NCI-H226 (cell line): ENCODE measurements around the gene DCK.
"Not testable (repeated sequence)": the region's sequence is repeated elsewhere in the genome, so short reads cannot be mapped to it uniquely, and the experiment has no call there.

Experiments used
- DNase-seq: peaks from one replicate; pipeline ENCODE4 v3.0.0-alpha.2; 2015

Gene DCK

DNA sequence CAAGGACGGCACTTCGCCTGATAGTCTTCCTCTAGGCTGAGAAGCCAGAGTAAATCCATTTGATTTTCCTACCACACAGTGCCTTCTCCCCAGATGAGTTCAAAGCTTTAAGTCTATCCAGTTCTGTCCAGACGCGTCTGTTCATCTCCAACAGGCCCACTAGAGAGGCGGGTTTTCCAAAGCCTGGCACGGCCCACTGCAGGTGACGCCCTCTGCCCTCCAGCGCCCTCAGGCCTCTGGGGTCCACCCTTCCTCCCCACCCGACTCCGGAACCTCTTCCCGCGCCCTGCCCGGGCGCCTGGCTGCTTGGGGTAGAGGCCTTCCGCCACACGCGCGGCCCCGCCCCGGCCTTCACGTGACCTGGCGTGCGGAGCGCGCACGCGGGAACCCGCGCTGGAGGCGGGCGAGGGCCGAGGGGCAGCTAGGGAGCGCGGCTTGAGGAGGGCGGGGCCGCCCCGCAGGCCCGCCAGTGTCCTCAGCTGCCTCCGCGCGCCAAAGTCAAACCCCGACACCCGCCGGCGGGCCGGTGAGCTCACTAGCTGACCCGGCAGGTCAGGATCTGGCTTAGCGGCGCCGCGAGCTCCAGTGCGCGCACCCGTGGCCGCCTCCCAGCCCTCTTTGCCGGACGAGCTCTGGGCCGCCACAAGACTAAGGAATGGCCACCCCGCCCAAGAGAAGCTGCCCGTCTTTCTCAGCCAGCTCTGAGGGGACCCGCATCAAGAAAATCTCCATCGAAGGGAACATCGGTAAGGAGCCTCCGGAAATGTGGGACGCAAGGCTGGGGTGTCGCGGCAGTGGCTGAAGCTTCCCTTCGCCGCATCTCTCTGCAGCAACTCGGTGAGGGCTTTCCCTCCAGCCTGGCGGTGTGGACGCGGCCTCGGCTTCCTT is at the start of gene DCK:
Gene DCK, plus strand, starts transcription at position 469 of the 888 bp plus-strand sequence. Its CDS starts 187 bp downstream, at position 656.
- peak; percentile 91 for DNase-seq

DNA sequence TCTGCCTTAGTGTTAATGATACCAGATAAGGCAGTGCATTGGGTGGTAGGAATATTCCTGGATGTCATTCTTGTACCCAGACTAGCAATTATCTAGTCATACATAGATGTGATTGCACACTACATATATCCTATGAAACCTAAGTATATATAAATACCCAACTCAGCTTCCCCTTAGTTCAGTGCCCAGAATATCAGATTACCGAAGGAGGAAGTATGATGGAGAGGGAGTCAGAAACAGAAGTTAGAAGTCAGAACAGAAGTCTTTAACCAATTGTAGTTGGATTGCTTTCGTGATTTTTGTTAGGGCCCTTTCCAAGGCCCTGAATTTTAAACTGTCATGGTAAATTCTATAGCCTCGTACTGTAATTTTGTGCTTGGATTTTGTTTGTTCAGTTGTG is 48.4 kb upstream of the DCK start:
- no peak for DNase-seq

DNA sequence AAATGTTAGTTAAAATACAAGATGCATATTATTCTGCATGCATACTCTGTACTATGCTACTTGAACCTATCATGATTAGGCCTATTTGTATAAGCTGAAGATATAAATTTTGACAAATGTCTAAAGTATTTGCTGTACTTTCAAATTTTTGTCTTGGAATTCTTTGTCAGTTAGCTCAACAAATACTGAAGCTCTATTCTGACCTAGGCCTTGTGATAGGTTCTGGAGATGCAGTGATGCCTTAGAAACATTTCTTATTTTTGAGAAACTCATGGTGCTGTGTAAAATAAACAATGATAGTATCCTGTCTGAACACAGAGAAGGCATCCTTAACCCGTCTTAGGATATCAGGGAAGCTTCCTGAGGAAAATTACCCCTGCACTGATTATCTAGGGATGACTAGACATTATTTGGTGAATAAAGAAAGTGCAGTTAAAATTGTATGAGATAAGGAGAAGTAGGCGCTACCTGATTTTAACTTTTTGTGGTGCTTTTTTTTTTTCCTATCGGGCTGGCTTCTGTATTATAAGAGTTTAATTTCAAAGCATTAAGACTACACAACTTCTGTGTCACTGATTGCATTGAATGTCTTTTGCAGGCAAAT is 47.9 kb upstream of the DCK start:
- peak; percentile 57 for DNase-seq

DNA sequence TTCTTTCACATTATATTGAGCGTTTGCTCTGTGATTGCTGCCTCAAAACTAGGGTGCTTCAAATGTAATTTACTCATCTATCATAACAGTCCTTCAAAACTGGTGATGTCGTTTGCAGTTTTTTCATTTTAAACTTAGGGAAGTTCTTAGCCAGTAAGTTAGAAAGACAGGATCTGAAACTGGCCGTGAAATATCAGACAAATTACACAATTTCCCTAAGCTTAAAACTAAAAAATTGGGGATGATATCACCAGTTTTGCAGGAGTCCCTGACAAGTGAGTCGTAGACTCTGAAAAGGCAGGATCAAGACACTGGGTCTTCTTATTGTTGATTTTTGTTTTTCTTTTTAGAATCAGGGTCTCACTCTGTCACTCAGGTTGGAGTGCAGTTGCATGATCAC is 46.5 kb upstream of the DCK start:
- peak; percentile 5 for DNase-seq

DNA sequence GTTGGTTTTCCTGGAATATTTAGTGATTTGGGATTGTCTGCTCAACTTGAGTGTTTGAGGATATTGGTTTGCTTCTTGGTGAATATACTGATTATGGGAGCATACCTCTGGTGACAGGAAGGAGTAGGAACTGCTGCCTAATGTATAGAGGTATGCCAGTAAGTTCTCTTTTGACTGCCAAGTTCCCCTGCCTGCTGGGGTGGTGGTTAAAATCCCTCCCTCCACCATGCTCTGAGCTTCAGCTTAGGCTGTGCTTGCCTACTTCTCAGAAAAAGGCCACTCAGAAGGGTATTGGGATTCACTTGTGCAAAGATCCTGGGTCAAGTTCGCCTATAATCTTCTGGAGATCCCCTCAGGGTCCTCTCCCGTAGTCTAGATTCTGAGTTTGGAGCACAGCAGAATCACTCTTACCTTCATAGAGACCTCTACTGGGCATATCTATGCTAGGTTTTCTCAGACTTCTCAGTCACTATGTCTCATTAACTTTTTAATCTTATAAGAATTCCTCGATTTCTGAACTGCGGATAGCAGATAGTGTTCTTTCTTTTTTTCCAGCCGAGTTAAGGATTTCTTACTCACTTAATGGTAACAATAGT is 44.7 kb upstream of the DCK start:
- no peak for DNase-seq

DNA sequence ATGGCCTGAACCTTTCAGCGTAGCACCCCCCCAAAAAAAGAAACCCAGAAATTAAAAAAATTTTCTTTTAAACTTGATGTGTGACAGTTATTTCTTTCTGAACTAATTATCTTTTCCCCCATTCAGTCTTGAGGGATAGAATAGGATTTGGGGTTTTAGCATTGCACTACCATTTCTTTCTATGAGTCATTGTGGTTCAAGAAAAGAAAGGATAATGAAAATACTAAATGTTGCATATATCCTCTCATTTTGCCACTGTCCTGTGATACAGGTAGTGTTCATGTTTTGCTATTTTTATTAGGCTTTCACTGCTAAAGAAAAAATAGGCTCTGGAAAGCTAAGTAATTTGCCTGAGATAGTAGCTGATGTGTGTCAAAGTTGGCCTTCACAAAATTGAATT is 39.4 kb upstream of the DCK start:
- DNase-seq = no peak

DNA sequence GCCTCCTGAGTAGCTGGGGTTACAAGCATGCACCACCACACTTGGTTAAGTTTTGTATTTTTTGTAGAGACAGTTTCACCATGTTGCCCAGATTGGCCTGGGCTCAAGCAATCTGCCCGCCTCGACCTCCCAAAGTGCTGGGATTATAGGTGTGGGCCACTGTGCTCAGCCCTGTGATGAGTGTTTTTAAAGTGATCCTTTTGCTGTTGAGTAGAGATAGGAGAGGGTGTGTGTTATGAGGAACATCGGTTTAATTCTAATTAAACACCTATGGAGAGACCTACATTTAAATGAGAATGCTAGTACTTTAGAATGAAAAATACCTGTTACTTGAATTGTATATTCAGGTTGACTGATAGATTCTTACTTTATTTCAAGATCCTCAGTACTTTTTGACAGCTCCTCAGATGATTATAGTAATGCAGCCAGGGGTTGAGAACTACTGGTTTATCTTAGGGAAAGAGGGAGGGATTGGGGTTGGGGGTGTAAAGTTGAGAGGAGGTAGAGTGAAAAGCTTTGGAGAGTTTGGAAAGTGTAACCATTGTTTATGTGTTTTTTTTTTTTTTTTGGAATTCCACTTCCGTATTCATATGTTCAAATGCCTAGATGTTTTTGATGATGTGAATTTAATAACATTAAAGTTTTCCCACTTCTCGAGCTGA is 36.8 kb upstream of the DCK start:
- DNase-seq = no peak

DNA sequence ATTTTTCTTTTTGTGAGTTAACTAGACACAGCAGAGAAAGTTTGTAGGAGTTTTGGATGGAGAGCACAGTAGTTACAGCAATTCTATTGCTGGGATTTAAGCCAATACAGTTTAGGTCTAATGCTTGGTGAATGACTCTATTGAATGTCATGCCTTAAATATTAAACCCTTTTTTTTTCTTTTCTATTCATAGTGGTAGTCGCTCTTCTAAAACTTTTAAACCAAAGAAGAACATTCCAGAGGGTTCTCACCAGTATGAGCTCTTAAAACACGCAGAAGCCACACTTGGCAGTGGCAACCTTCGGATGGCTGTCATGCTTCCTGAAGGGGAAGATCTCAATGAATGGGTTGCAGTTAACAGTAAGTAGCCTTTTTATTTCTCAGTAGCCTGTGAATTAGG is 34.8 kb upstream of the DCK start:
- peak; percentile 9 for DNase-seq

DNA sequence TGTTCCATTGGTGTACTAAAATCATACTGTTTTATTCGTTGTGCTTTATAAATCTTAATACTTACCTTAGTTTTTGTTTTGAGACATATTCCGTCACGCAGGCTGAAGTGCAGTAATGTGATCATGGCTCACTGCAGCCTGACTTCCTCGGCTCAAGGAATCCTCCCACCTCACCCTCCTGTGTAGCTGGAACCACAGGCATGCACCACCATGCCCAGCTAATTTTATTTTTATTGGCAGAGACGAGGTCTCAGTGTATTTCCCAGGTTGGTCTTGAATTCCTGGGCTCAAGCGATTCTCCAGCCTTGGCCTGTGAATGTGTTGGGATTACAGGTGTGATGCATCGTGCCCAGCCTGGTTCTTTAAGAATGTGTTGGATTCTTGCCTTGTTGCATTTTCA is 24.4 kb upstream of the DCK start:
- peak; percentile 72 for DNase-seq

DNA sequence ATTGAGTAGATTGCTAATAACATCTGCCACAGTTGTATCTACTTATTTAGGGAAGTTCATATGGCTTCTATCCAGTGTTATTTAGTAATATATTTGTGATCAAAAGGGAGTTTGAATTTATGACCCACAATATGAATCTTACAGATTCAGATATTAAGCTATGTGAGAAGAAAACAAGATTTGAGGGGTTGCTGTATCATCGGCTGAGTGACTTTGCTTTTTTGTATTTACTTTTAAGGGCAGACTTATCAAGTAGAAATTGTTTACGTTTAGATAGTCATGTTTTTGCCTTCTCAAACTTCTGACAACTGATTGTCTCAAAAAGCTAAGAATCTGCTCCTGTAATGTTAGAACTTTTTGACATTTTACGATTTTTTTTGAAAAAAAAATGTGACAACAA is 17.2 kb upstream of the DCK start:
- DNase-seq = no peak

DNA sequence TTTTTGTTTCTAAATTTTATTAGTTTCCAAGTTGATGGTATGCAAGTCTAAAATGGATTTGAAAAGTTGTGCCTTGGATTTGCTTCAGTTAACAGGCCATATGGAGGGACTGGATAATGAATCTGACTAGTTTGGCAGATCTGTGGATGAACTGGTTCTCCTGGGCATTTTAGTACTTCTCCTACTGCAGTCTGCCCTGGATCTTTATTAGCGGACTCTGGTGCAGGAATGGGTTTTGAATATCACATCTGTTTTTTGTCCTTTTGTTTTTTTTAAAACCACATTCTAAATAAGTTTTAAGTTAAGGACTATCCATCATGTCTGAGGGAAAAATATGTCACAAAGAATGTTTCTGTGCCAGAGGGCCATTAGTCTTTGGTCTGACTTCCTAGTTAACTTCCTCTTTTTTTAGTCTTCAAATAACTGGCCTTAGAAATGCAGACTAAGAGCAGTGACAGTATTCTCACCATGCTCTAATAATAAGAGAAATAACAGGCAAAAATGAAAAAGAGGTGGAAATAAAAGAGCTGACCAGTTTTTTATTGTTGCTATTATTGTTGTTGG is 13.9 kb upstream of the DCK start:
- no peak for DNase-seq

DNA sequence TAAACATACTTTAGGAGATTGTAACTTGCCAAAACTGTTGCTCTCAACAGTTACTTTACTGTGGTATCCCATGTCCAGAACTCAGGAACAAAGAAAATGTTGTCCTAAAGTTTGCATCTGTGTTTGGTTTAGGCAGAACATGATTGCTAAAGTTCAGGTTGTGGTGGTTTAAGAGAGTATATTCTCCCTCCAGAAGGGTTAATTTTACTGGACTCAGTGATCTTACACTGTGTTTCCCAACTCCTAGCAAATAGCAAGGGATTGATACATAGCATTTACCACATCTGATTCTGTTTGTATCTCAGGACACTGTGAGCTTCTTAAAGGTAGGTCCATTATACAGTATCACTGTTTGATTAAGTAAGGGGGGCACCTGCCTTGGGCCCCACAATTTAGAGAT is 13.3 kb upstream of the DCK start:
- no peak for DNase-seq

DNA sequence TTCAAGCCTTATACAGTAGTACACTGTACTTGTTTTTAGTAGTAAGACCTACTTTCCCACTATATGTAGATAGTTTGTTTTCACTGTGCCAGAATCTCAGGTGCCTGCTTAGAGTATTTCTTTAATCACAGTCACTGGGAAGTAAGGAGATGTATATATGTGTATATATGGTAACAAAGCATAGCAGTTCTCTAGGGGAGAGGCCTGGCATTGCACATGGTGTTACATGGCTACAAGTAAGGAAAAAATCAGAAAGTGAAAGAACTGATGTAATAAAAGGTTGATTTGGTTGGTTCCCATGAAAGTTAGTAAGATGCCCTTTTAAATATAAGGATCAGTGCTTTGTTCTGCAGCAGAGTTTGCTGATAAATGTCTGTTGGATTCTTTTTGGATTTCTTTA is 9.3 kb upstream of the DCK start:
- DNase-seq = no peak

DNA sequence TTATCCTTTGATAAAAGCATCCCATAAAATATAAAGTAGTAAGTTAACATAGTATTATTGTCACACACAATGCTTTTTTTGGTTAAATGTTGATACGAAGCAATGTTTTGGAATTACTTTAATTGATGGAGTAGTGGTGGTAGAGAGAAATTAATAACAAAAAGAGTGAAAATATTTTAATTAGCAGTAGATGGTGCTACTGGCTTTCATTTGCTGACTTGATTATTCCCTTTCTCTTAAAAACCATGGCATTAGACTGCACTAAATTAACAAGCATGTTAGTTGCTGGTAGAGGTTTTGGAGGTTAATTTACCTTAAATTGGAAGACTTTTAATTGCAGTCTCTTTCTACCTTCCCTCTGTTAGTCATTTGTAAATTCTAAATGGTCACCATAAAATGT is 8.9 kb upstream of the DCK start:
- DNase-seq = no peak

DNA sequence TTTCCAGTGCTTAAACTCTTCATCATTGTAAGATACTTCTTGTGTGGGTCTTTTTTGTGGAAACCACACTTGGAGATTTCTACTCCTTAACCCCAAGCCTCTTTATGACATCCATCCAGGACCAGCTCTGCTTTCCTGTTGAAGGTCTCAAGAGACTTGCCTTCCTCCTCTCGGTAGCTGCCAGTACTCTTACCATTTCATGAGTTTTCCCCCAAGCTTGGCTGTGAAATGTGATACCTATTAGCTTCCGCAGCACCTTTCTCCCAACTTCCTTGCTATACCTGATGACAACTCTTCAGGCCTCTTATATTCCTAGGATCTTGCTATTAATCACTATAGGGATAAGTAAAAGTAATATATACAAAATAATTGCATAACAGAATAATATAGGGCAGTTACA is 1.9 kb upstream of the DCK start:
- no peak for DNase-seq

DNA sequence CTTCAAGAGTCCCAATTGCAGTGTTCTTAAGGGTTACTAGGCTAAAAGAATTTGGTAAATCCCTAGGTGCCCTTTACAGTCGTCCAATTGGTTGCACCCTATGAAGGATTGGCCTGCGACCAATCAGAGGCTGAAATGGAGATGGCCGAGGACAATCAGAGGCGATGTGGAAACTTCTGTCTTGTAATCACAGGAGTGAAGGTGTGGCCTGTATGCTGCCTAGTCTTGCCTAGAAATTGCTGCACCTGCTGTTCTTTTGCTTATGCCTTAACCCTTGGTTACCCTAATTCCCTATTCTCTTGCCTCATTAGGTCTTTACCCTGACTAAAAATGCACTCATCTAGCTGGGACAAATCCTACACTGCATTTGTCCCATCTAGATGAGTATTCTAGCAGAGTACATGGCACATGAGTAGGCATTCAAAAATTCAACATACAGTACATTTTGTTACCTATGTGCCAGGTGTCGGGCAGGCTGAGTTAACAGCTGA is 1.0 kb upstream of the DCK start:
- no peak for DNase-seq

DNA sequence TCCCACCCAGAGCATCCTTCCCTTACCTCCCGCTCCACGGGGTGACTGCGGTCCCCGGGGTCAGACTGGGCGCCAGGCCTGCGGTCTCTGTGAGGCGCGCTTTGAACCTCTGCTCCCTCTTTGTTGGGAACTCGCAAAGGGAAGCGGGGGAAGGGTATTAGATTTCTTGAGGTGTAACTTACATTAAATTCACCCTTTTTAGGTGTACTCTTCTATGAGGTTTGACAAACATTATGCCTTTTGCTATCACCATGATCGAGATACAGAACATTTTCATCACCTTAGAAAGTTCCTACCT is 569 bp downstream of the DCK start:
- DNase-seq = no peak

DNA sequence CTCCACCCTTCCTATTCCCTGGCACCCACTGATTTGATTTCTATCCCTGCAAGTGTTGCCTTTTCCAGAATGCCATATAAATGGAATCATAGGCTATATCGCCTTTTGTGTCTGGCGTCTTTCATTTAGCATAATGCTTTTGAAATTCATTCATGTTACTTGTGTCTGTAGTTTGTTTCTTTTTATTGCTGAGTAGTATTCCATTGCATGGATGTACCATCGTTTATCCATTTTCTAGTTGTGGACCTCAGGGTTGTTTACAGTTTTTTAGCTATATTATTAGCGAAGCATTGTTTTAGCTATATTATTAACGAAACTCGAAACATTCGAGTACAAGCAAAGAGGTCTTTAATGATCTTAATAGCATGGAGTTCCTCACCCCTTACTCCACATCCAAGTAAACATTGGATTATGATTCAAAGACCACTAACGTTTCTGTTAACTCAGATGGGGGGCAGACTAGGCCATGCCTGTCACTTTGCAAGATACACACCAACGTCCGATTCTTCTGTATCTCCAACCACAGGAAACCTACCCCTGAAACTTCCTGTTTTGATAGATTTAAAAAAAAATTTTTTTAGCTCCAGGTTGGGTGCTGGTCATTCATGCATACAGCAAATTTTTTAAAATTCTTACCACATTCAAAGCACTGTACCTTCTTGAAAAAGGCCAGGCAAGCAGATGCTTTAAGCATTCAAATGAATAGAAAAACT is 1.1 kb downstream of the DCK start:
- DNase-seq = no peak

DNA sequence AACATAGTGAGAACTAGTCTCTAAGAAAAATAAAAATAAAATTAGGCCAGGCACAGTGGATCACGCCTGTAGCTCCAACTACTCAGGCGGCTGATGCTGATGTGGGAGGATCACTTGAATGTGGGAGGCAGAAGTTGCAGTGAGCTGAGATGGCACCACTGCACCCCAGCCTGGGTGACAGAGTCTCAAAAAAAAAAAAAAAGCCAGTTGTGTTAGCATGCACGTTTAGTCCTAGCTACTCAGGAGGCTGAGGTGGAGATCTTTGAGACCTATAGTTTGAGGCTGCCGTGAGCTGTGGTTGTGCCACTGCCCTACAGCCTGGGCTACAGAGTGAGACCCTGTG is 2.5 kb downstream of the DCK start:
- DNase-seq = no peak

DNA sequence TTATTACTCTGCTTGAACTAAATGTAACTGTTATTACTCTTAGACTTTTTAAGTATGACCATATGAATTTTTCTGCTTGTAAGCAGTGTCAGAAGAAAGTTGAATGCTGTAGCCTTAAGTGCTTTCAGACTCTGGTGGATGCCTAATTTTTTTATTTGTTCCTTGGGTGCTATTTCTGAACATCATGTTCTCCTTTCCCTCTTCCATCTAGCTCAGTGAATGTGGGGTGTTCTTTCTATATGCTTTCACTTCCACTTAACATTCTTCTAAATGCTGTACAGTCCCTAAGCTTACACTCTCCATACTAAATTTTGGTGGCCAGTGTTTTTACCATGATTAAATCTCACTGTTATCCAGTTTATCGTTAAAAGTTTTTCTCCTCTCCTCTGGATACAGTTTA is 3.6 kb downstream of the DCK start:
- no peak for DNase-seq

DNA sequence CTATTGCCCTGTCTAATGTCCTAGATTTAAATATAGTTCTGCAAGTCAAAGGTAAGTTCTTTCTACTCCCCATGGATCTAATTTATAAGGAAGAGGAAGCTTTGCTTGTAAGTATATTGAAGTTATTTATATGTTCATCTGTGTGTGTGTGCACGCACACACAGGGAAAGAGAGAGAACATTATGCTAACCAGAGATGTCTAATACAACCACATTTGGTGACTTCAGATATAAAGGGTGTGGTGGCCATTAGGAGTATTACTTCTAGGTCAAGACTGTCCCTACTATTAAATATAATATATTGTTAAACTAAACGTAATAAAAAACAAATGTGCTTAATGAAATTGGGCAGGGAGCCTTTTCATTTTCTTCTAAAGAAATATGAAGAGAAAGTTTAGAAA is 4.1 kb downstream of the DCK start:
- DNase-seq = no peak

DNA sequence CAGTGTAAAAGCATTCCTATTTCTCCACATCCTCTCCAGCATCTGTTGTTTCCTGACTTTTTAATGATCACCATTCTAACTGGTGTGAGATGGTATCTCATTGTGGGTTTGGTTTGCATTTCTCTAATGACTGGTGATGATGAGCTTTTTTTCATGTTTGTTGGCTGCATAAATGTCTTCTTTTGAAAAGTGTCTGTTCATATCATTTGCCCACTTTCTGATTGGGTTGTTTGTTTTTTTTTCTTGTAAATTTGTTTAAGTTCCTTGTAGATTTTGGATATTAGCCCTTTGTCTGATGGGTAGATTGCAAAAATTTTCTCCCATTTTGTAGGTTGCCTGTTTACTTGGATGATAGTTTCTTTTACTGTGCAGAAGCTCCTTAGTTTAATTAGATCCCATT is 6.2 kb downstream of the DCK start:
- DNase-seq = not testable (repeated sequence)

DNA sequence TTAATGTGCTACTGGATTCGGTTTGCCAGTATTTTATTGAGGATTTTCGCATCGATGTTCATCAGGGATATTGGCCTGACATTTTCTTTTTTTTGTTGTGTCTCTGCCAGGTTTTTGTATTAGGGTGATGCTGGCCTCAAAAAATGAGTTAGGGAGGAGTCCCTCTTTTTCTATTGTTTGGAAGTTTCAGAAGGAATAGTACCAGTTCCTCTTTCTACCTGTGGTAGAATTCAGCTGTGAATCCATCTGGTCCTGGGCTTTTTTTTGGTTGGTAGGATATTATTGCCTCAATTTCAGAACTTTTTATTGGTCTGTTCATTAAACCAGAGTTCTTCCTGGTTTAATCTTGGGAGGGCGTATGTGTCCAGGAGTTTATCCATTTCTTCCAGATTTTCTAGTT is 7.9 kb downstream of the DCK start:
- DNase-seq = not testable (repeated sequence)
